Mammary epithelial cell (primary cell): Measurements from ENCODE around the gene MRGPRX2.

ENCODE experiments used
- CTCF ChIP-seq, 2 donors: IDR thresholded peaks in 1 of 2; conservative IDR thresholded peaks in 1 of 2; 2 replicates each; pipeline ENCODE4 v1.5.1; 2011 to 2012; ENCODE audit warnings: inconsistent platforms in 2 of 2, low read length in 2 of 2, mild to moderate bottlenecking in 2 of 2, control low read depth in 1 of 2, low read depth in 1 of 2; ENCODE audit not compliant: insufficient read depth in 1 of 2; ENCODE audit errors: extremely low read depth in 1 of 2
- EZH2 ChIP-seq: IDR thresholded peaks from 2 replicates; pipeline ENCODE4 v1.6.1; 2012; ENCODE audit warnings: low read length, inconsistent platforms, borderline replicate concordance

DNA sequence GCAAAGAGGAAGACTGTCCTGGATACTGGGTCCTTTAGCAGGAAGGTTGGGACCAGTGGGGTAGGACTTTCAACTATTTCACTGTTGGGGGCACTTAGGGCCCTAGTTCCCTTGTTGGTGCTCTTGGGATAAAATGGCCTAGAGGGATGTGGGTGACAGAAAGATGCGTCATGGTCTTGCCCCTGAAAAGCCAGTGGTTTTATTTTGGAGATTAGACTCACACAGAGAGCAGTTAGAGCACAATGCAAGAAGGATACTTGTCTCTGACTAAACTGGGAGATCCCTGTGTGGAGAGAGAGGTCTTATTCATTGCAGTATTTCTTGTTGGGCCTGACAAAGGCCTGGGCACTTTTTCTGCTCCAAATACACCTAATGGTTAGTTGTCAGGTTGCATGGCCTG, 22.6 kb upstream of the MRGPRX2 start:
- no peak for TF ChIP-seq CTCF (conservative IDR thresholded peaks at IDR 0.05 in 1 of 2, IDR thresholded peaks at IDR 0.05 in 1 of 2; ENCODE audit: extremely low read depth in 1 of 2, insufficient read depth in 1 of 2, low read depth in 1 of 2, low read length in 2 of 2)
- no peak for TF ChIP-seq EZH2
